ENCODE results near the gene EIF4ENIF1.

- TF ChIP-seq CTCF (conservative IDR thresholded peaks at IDR 0.05 in 1 of 2, IDR thresholded peaks at IDR 0.05 in 1 of 2; ENCODE audit: low read depth in 1 of 2, low read length in 2 of 2), result no peak
- TF ChIP-seq EZH2 (IDR thresholded peaks at IDR 0.05; ENCODE audit: low read length, missing control alignments), result no peak
Measured at GRCh38 chr22:31393893-31394292, 95.7 kb downstream of the EIF4ENIF1 start.

Measured in fibroblast of lung (primary cell).